AG10803 (cell line): ENCODE results near the gene CPSF7.

Experiments
- DNase-seq: peaks from one replicate; pipeline ENCODE4 v3.0.0; 2010; ENCODE audit warnings: low read depth
- H3K4me3 ChIP-seq: 2 replicates; pipeline ENCODE4 v1.5.1; 2011; ENCODE audit warnings: mild to moderate bottlenecking, low read length, control low read depth
- CTCF ChIP-seq: conservative IDR thresholded peaks from 2 replicates; pipeline ENCODE4 v1.5.1; 2011; ENCODE audit warnings: mild to moderate bottlenecking, low read length, control low read depth, inconsistent platforms

CPSF7 gene

GRCh38 chr11:61406067-61406466 is 23.7 kb downstream of the CPSF7 start:
- DNase-seq: no peak
- no peak for TF ChIP-seq CTCF
- H3K4me3 ChIP-seq: no peak overlapping the region

GRCh38 chr11:61404641-61405040 is 25.1 kb downstream of the CPSF7 start:
- no peak for TF ChIP-seq CTCF
- no peak overlapping the region for H3K4me3 ChIP-seq
- no peak for DNase-seq

GRCh38 chr11:61404103-61404502 is 25.7 kb downstream of the CPSF7 start:
- TF ChIP-seq CTCF: no peak
- no peak for DNase-seq
- H3K4me3 ChIP-seq: no peak overlapping the region

- TF ChIP-seq CTCF: no peak
- no peak for DNase-seq
- no peak overlapping the region for H3K4me3 ChIP-seq
These were observed 26.1 kb downstream of the CPSF7 start for GRCh38 chr11:61403658-61404057.

GRCh38 chr11:61401573-61401972 is 28.2 kb downstream of the CPSF7 start:
- H3K4me3 ChIP-seq: no peak overlapping the region
- no peak for TF ChIP-seq CTCF
- no peak for DNase-seq

- no peak for DNase-seq
- TF ChIP-seq CTCF: no peak
These were observed 28.6 kb downstream of the CPSF7 start for GRCh38 chr11:61401173-61401572.

GRCh38 chr11:61392981-61393595 is 36.7 kb downstream of the CPSF7 start:
- peak overlapping the region; percentile 88 for H3K4me3 ChIP-seq
- peak; percentile 13 for DNase-seq
- TF ChIP-seq CTCF: peak; percentile 43

More at GRCh38 chr11:61401173-61401572, 28.6 kb downstream of the CPSF7 start:
- H3K4me3 ChIP-seq: no peak overlapping the region
